ENCODE results near the gene MPHOSPH6. TPM values are rescaled to one million over a fixed set of nuclear protein-coding genes. Genes with fewer than 3 reads are reported as not detected.

Gene MPHOSPH6
- total RNA-seq, 1 donor from 2014 or later: 31.6 TPM

DNA sequence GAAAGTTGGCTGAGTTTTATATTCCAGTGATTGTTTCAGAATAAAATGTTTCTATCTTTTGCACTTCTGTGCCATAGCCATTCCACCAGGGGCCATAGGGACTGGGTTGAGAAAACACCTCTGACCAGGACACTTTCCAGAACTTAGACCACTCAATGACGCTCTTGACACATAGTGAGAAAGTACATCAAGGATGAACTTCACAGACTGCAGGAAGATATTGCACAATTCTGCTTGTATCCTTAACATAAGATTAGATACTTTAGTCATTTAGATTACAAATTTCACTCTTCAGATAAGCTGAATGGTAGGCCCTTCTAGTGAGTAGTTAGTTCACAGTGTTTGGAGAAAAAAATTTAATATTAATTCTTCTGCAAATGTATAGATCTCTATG lies 13.0 kb upstream of the MPHOSPH6 start:
- TF ChIP-seq, protein P1, sequence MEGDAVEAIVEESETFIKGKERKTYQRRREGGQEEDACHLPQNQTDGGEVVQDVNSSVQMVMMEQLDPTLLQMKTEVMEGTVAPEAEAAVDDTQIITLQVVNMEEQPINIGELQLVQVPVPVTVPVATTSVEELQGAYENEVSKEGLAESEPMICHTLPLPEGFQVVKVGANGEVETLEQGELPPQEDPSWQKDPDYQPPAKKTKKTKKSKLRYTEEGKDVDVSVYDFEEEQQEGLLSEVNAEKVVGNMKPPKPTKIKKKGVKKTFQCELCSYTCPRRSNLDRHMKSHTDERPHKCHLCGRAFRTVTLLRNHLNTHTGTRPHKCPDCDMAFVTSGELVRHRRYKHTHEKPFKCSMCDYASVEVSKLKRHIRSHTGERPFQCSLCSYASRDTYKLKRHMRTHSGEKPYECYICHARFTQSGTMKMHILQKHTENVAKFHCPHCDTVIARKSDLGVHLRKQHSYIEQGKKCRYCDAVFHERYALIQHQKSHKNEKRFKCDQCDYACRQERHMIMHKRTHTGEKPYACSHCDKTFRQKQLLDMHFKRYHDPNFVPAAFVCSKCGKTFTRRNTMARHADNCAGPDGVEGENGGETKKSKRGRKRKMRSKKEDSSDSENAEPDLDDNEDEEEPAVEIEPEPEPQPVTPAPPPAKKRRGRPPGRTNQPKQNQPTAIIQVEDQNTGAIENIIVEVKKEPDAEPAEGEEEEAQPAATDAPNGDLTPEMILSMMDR (IDR thresholded peaks at IDR 0.05): no peak
- Mint-ChIP-seq H3K9me3 (no peaks in the 10 kb centered on the region), H3K4me3 (no peak overlapping the region), H3K27ac (no peak overlapping the region), H3K27me3 (peaks cover 24% of the 10 kb centered on the region), H3K4me1 (no peaks in the 10 kb centered on the region), H3K36me3 (ENCODE audit: low read depth) (no peaks in the 10 kb centered on the region)
- CTCF ChIA-PET: no interaction called here
- no peak for ATAC-seq (ENCODE audit: low read depth)
- DNase-seq: no peak
- POLR2A ChIA-PET: no interaction called here
- intact Hi-C loops (cut with micrococcal nuclease): no loop called here

DNA sequence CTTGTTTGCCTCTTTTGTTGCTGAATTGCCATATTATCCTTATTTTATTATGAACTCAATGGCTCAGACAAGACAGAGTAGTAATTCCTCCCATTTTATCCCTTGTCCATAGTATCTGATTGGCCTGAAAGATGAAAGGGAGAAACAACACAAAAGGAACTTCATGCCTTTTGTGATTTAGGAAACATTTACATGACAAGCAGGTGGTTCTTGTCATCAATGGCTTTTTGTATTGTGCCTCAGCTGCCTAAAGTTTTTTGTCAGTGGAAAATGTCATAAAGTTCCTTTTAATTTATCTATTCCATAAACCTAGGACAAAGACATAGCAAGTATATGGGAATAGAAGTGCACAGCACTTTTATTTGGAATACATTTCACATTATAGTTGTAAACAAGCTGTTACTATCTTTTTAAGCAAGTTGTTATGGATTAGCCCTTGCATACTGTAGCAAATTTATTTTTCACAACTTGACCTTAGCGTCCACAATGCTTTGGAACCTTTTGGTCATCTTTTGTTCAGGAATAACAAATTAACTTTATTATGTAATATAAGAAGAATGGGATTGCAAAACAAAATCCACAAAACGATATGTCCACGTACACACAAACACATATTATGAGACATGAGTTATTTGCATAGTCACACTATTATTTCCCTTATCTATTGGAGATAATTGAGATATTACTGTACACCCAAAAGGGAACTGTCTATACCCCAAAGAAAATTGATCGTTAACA lies 12.4 kb upstream of the MPHOSPH6 start:
- TF ChIP-seq, protein P1 (IDR thresholded peaks at IDR 0.05): no peak
- DNase-seq: no peak
- H3K4me3 Mint-ChIP-seq: no peak overlapping the region

DNA sequence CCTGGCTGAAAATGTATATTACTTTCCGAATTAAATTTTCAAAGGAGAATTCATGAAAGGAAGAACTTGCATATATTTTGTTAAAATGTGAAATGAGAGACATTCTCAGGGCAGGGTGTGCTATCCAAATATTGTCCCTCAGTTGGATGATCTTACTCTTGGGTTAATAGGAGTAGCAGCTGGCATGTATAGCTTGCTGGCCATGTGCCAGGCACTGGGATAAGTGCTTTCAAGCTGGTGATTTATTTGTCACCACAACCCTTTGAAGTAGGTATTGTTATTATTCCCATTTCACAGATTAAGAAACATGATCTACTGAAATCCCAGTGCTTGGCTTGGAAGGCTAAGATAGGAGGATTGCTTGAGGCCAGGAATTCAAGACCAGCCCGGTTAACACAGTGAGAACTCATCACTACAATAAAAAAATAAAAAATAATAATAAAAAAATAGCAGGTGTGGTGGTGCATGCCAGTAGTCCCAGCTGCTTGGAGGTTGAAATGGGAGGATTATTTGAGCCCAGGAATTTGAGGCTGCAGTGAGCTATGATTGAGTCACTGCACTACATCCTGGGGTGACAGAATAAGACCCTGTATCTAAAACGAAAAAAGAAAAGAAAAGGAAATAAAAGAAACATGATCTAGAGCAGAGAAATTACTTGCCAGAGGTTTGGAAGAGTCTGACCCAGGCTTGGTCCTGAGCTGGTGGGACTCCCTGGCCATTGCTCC lies 11.6 kb upstream of the MPHOSPH6 start:
- H3K27ac Mint-ChIP-seq: no peak overlapping the region
- H3K4me3 Mint-ChIP-seq: no peak overlapping the region
- ChIA-PET POLR2A (no interaction called here), CTCF (no interaction called here)
- no peak for ATAC-seq (ENCODE audit: low read depth)
- no peaks in the 10 kb centered on the region for H3K9me3 Mint-ChIP-seq
- no peaks in the 10 kb centered on the region for H3K36me3 Mint-ChIP-seq (ENCODE audit: low read depth)
- intact Hi-C loops (cut with micrococcal nuclease): no loop called here
- peaks cover 19% of the 10 kb centered on the region for H3K27me3 Mint-ChIP-seq
- no peaks in the 10 kb centered on the region for H3K4me1 Mint-ChIP-seq
- TF ChIP-seq, protein P1 (IDR thresholded peaks at IDR 0.05): no peak
- DNase-seq: no peak

More for the DNA sequence above, 12.4 kb upstream of the MPHOSPH6 start:
- Mint-ChIP-seq H3K9me3 (no peaks in the 10 kb centered on the region), H3K27ac (no peak overlapping the region), H3K4me1 (no peaks in the 10 kb centered on the region), H3K36me3 (ENCODE audit: low read depth) (no peaks in the 10 kb centered on the region), H3K27me3 (peaks cover 21% of the 10 kb centered on the region)
- ChIA-PET CTCF (no interaction called here), POLR2A (no interaction called here)
- intact Hi-C loops (cut with micrococcal nuclease): no loop called here
- ATAC-seq (ENCODE audit: low read depth): no peak

DNA sequence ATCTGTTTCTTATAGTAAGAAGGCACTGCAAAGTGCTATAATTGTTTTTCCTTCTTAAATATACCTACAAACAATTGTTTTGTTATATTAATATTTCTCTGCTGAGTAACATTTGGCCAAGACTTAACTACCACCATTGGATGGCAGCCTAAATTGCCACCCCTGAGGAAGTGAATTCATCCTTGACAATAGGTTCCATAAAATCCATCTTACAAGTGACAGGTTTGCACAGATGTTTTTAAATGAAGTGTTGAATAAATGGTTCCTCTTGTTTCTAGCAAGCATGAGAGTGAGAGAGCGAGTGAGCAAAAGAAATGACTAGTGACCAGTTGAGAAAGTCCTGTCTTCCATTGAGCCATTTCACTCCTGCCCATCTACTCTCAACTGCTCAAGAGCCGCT lies 8.3 kb upstream of the MPHOSPH6 start:
- Mint-ChIP-seq H3K27me3 (peaks cover 16% of the 10 kb centered on the region), H3K36me3 (ENCODE audit: low read depth) (no peaks in the 10 kb centered on the region), H3K27ac (no peak overlapping the region), H3K9me3 (no peaks in the 10 kb centered on the region), H3K4me3 (no peak overlapping the region), H3K4me1 (no peaks in the 10 kb centered on the region)
- intact Hi-C loops (cut with micrococcal nuclease): no loop called here
- DNase-seq: no peak
- no peak for ATAC-seq (ENCODE audit: low read depth)
- POLR2A ChIA-PET: no interaction called here
- CTCF ChIA-PET: no interaction called here
- TF ChIP-seq, protein P1 (IDR thresholded peaks at IDR 0.05): no peak

DNA sequence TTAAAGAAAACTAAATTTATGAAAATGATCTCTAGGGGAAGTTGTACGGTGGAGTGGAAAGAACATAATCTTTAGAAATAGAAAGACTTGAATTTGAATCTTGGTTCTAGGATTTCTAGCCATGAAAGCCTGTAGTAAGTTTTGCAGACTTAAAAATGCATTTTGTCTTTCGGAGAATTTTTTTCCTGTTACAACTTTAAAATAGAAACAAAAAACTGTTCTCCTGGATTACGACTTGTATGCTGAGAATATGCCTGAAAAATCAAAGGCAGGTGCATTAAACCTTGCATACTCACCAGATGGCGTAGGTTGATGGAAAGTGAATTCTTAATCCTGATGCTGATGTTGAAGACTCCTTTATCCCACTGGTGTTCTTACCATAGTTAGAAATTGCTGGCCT lies 7.5 kb upstream of the MPHOSPH6 start:
- H3K4me3 Mint-ChIP-seq: no peak overlapping the region
- intact Hi-C loops (cut with micrococcal nuclease): no loop called here
- peaks cover 17% of the 10 kb centered on the region for H3K27me3 Mint-ChIP-seq
- ATAC-seq (ENCODE audit: low read depth) (no peak), DNase-seq (no peak)
- CTCF ChIA-PET: no interaction called here
- H3K27ac Mint-ChIP-seq: no peak overlapping the region
- H3K36me3 Mint-ChIP-seq (ENCODE audit: low read depth): no peaks in the 10 kb centered on the region
- no peaks in the 10 kb centered on the region for H3K4me1 Mint-ChIP-seq
- TF ChIP-seq, protein P1 (IDR thresholded peaks at IDR 0.05): no peak
- POLR2A ChIA-PET: no interaction called here
- H3K9me3 Mint-ChIP-seq: no peaks in the 10 kb centered on the region

All from activated B cell treated with CpG ODN at 0.5 μM for 24 hours (primary cell).